PC-9 (cell line): ENCODE data around the gene SMDT1. TPM values are rescaled to one million over a fixed set of nuclear protein-coding genes. Genes with fewer than 3 reads are reported as not detected.

Source experiments
- BruUV-seq: library from RNA; stranded (reverse); fragments of 400-500 nt; replicated peaks from 2 replicates; lab custom pipeline; 2021; lab: Mats Ljungman, UMichigan
- CTCF ChIA-PET: fragments of 300-600 bp; sonication (Branson Sonifier 250); formaldehyde crosslinking; loops from one replicate; lab custom pipeline; 2022; ENCODE audit warnings: antibody characterized with exemption; lab: Charles Lee
- POLR2A ChIA-PET: fragments of 300-600 bp; sonication (Branson Sonifier 250); formaldehyde crosslinking; loops from one replicate; lab custom pipeline; 2022; ENCODE audit warnings: antibody characterized with exemption; ENCODE audit not compliant: unreplicated experiment; lab: Charles Lee
- DNase-seq, 2 experiments: peaks; one replicate each; pipeline versions ENCODE4 v3.0.0 to v3.0.0-alpha.2; 2015 to 2022; ENCODE audit warnings: mixed read lengths in 1 of 2
- H2AFZ ChIP-seq: fragments of 200-600 bp; sonication (generic); 2 replicates; pipeline ENCODE4 v1.8.1; 2017; ENCODE audit warnings: antibody characterized with exemption
- H3F3A ChIP-seq: fragments of 200-600 bp; sonication (generic); 2 replicates; pipeline ENCODE4 v1.8.1; 2017; ENCODE audit warnings: antibody characterized with exemption, mild to moderate bottlenecking, low read depth; ENCODE audit not compliant: insufficient read depth
- H3K27ac ChIP-seq: fragments of 200-600 bp; sonication (generic); 2 replicates; pipeline ENCODE4 v1.6.1; 2016; ENCODE audit warnings: mixed run types
- H3K27me3 ChIP-seq: fragments of 200-600 bp; sonication (generic); 2 replicates; pipeline ENCODE4 v1.6.1; 2016; ENCODE audit warnings: low read depth, mixed run types; ENCODE audit not compliant: insufficient read depth
- H3K36me3 ChIP-seq: fragments of 200-600 bp; sonication (generic); 2 replicates; pipeline ENCODE4 v1.6.1; 2016; ENCODE audit warnings: low read depth, mixed run types
- H3K4me1 ChIP-seq: fragments of 200-600 bp; sonication (generic); replicated peaks from 2 replicates; pipeline ENCODE4 v1.6.1; 2016; ENCODE audit warnings: mixed run types; ENCODE audit not compliant: insufficient read depth
- H3K4me2 ChIP-seq: fragments of 200-600 bp; sonication (generic); 2 replicates; pipeline ENCODE4 v1.6.1; 2017; ENCODE audit warnings: mixed run types
- H3K4me3 ChIP-seq: fragments of 200-600 bp; sonication (generic); 2 replicates; pipeline ENCODE4 v1.6.1; 2016; ENCODE audit warnings: mixed run types
- H3K79me2 ChIP-seq: fragments of 200-600 bp; sonication (generic); 2 replicates; pipeline ENCODE4 v1.6.1; 2017; ENCODE audit warnings: low read depth, mixed run types
- H3K9me2 ChIP-seq: fragments of 200-600 bp; sonication (generic); 2 replicates; pipeline ENCODE4 v1.8.1; 2017; ENCODE audit warnings: mild to moderate bottlenecking; ENCODE audit not compliant: insufficient read depth
- H3K9me3 ChIP-seq: fragments of 200-600 bp; sonication (generic); 2 replicates; pipeline ENCODE4 v1.8.1; 2016; ENCODE audit warnings: low read depth; ENCODE audit not compliant: insufficient read depth
- H4K20me1 ChIP-seq: fragments of 200-600 bp; sonication (generic); 2 replicates; pipeline ENCODE4 v1.8.1; 2017; ENCODE audit not compliant: insufficient read depth
- EZH2 ChIP-seq: fragments of 200-600 bp; sonication (generic); IDR thresholded peaks from 2 replicates; pipeline ENCODE4 v1.8.0; 2017; ENCODE audit warnings: antibody characterized with exemption, low read depth
- intact Hi-C: fragments of 100-400 bp; cut with micrococcal nuclease; formaldehyde crosslinking; loops from one replicate; pipeline ENCODE4 v1.10.0; 2022; ENCODE audit not compliant: unreplicated experiment
- total RNA-seq: library from RNA; stranded (reverse); gene quantifications from 2 replicates; pipeline ENCODE4 v1.2.3, GENCODE V29; 2021
- TF ChIP-seq, protein P1 (sequence below): fragments of 200-600 bp; sonication (generic); conservative IDR thresholded peaks from 2 replicates; pipeline ENCODE4 v1.6.1; 2017; ENCODE audit warnings: mixed run types, antibody characterized with exemption, mild to moderate bottlenecking, moderate library complexity

Gene SMDT1
- total RNA-seq, 1 experiment from 2014 or later = 55.3 TPM

- peak overlapping the region; percentile 92 for H2AFZ ChIP-seq
- CTCF ChIA-PET = no interaction called here
These were observed 806 bp upstream of the SMDT1 start for GRCh38 chr22:42078469-42079318.

DNA sequence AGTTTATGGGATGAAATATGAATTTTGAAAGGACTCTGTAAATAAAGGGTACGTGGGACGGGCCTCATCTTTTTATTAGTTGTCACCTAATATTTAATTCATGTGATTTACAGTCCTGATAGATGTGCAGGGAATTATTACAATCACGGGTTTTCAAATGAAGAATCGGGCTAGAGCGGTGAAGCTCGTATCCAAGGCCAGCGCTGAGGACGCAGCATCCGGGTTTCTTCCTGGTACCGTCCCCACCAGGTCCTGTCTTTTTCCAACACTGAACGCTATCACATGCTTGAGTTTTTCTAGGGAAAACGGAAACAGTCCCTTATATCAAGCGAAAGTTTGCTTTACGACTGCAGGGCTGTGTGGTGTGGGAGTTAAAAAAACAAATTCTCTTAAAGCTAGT lies 787 bp downstream of the SMDT1 start:
- ChIA-PET POLR2A (interaction anchor here (0.7 kb wide), 2 partner anchors 133 to 383 kb away, joined by 5 to 10 read pairs; partner anchors contain the start of gene CENPM), CTCF (interaction anchor here (0.9 kb wide), 1 partner anchor 333 kb away, joined by 3 read pairs; no protein-coding TSS in a partner anchor)
- BruUV-seq = TSS peak; percentile 17
- intact Hi-C loops = no loop called here
- H3K4me1 ChIP-seq = peaks cover 14% of the 10 kb centered on the region
- no peaks in the 10 kb centered on the region for H3K36me3 ChIP-seq
- DNase-seq = peak in 1 of 2 experiments; percentile 14
- peak overlapping the region; percentile 92 for H2AFZ ChIP-seq
- H3K27ac ChIP-seq = no peak overlapping the region
- H3F3A ChIP-seq = peaks cover 4% of the 10 kb centered on the region; the same call in 1 of the 2 replicates
- H3K9me3 ChIP-seq = no peaks in the 10 kb centered on the region; the same call in 1 of the 2 replicates
- H3K4me2 ChIP-seq = peak overlapping the region; percentile 94
- H3K4me3 ChIP-seq = peak overlapping the region; percentile 85
- H3K9me2 ChIP-seq = no peaks in the 10 kb centered on the region
- H3K27me3 ChIP-seq = no peaks in the 10 kb centered on the region
- TF ChIP-seq, protein P1, sequence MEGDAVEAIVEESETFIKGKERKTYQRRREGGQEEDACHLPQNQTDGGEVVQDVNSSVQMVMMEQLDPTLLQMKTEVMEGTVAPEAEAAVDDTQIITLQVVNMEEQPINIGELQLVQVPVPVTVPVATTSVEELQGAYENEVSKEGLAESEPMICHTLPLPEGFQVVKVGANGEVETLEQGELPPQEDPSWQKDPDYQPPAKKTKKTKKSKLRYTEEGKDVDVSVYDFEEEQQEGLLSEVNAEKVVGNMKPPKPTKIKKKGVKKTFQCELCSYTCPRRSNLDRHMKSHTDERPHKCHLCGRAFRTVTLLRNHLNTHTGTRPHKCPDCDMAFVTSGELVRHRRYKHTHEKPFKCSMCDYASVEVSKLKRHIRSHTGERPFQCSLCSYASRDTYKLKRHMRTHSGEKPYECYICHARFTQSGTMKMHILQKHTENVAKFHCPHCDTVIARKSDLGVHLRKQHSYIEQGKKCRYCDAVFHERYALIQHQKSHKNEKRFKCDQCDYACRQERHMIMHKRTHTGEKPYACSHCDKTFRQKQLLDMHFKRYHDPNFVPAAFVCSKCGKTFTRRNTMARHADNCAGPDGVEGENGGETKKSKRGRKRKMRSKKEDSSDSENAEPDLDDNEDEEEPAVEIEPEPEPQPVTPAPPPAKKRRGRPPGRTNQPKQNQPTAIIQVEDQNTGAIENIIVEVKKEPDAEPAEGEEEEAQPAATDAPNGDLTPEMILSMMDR = no peak
- no peak for TF ChIP-seq EZH2
- H3K79me2 ChIP-seq = peaks cover 19% of the 10 kb centered on the region
- no peaks in the 10 kb centered on the region for H4K20me1 ChIP-seq

More at GRCh38 chr22:42078469-42079318, 806 bp upstream of the SMDT1 start:
- Histone ChIP-seq H3K4me1 (peaks cover 14% of the 10 kb centered on the region), H3K4me2 (peak overlapping the region; percentile 94), H4K20me1 (no peaks in the 10 kb centered on the region), H3K4me3 (peak overlapping the region; percentile 85), H3K36me3 (no peaks in the 10 kb centered on the region), H3K27me3 (no peaks in the 10 kb centered on the region), H3F3A (peaks cover 4% of the 10 kb centered on the region; the same call in 1 of the 2 replicates), H3K9me3 (no peaks in the 10 kb centered on the region; the same call in 1 of the 2 replicates), H3K9me2 (no peaks in the 10 kb centered on the region), H3K27ac (peak overlapping the region; percentile 81), H3K79me2 (peaks cover 19% of the 10 kb centered on the region)
- BruUV-seq = TSS peak; percentile 93
- TF ChIP-seq, protein P1 = no peak
- TF ChIP-seq EZH2 = no peak
- POLR2A ChIA-PET = no interaction called here
- intact Hi-C loops = loop anchor here (1.0 to 10.0 kb wide), 3 partner anchors 8 to 134 kb away; partner anchors contain the start of genes CENPM, NAGA and NDUFA6
- no peak for DNase-seq

GRCh38 chr22:42083119-42083518 lies 3.6 kb downstream of the SMDT1 start:
- Histone ChIP-seq H3K27ac (no peak overlapping the region), H3K79me2 (peaks cover 24% of the 10 kb centered on the region), H3F3A (peaks cover 13% of the 10 kb centered on the region; the same call in 1 of the 2 replicates), H3K36me3 (peaks cover 15% of the 10 kb centered on the region), H3K4me1 (peaks cover 14% of the 10 kb centered on the region), H2AFZ (no peak overlapping the region), H4K20me1 (no peaks in the 10 kb centered on the region), H3K27me3 (no peaks in the 10 kb centered on the region), H3K9me3 (no peaks in the 10 kb centered on the region), H3K4me2 (no peak overlapping the region), H3K4me3 (no peak overlapping the region), H3K9me2 (no peaks in the 10 kb centered on the region)
- intact Hi-C loops = no loop called here
- TF ChIP-seq EZH2 = no peak
- TF ChIP-seq, protein P1 = no peak
- POLR2A ChIA-PET = no interaction called here
- CTCF ChIA-PET = no interaction called here
- no peak for DNase-seq
- BruUV-seq = no TSS peak
